ENCODE data around the gene ASCC1. TPM values are rescaled to one million over a fixed set of nuclear protein-coding genes. Genes with fewer than 3 reads are reported as not detected.

Gene ASCC1
- total and polyA plus RNA-seq, 7 donors = 15.3 to 37.0 (median 19.3) TPM

DNA sequence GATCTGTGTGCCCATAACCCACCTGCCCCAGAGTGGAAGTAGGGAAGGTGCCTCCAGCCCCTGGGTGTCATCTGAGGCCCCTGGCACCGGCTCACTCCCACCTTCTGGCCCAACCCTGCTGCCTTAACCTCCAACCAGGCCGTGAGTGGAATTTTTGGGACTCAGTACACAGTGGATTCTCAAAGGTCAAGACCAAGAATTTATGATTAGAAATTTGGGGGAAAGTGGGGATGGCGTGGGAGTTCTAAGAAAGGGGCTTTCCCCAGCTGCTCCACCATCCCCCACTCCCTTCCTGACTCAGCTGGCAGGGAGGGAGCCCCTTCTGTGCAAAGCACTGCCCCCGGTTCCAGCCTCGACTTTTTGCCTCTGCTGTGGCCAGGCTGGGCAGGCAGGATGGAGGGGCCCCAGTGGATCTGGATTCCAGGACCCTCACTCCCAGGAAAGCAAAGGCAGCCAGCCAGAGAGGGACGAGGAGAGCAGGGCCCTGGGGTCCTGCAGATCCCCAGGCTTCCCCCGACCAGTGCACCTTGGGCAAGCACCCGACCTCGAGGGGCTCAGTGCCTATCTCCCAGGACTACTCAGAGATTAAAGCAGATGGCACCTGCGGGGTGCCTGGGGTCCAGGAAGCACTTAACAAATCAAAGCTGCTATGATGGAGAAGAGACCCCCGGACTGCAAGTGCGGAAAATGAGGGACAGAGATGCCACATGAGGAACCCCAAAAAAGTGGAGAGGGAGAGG, 140.5 kb downstream of the ASCC1 start:
- Histone ChIP-seq H3K4me1 (no peaks in the 10 kb centered on the region), H3K27me3 (ENCODE audit: insufficient read depth in 3 of 3, low read length in 2 of 3) (no peaks in the 10 kb centered on the region), H3K36me3 (ENCODE audit: insufficient read depth in 1 of 2, low read depth in 1 of 2) (no peaks in the 10 kb centered on the region), H3K4me3 (no peak overlapping the region), H3K9me3 (no peaks in the 10 kb centered on the region), H3K27ac (no peak overlapping the region)
- no peak for TF ChIP-seq CTCF (IDR thresholded peaks at IDR 0.05)
- peak in 1 of 2 donors; percentile 33 for DNase-seq
- WGBS, 3 donors = 77 to 84% (median 84%) methylated on average over 10 to 12 of the region's 12 CpGs
- ATAC-seq = no peak
- intact Hi-C loops (cut with DNase I) = no loop called here

GRCh38 chr10:72074574-72075375, 141.3 kb downstream of the ASCC1 start:
- WGBS, 3 donors = 69 to 74% (median 69%) methylated on average over 18 of the region's 18 CpGs
- H3K27ac ChIP-seq = no peak overlapping the region
- H3K9me3 ChIP-seq = no peaks in the 10 kb centered on the region
- H3K27me3 ChIP-seq (ENCODE audit: insufficient read depth in 3 of 3, low read length in 2 of 3) = no peaks in the 10 kb centered on the region
- no peak for TF ChIP-seq CTCF (IDR thresholded peaks at IDR 0.05)
- H3K4me1 ChIP-seq = no peaks in the 10 kb centered on the region
- ATAC-seq (peak in 1 of 4 donors; percentile 32), DNase-seq (peak in 1 of 2 donors; percentile 25)
- intact Hi-C loops (cut with DNase I) = loop anchor here in 1 of 2 donors (5.0 kb wide), 1 partner anchor 1757 kb away; no protein-coding TSS in a partner anchor
- H3K4me3 ChIP-seq = no peak overlapping the region
- H3K36me3 ChIP-seq (ENCODE audit: insufficient read depth in 1 of 2, low read depth in 1 of 2) = no peaks in the 10 kb centered on the region

GRCh38 chr10:72073708-72074573, 142.1 kb downstream of the ASCC1 start:
- ATAC-seq (no peak), DNase-seq (peak in 1 of 2 donors; percentile 42)
- Histone ChIP-seq H3K36me3 (ENCODE audit: insufficient read depth in 1 of 2, low read depth in 1 of 2) (no peaks in the 10 kb centered on the region), H3K4me1 (no peaks in the 10 kb centered on the region), H3K27me3 (ENCODE audit: insufficient read depth in 3 of 3, low read length in 2 of 3) (no peaks in the 10 kb centered on the region), H3K9me3 (no peaks in the 10 kb centered on the region), H3K27ac (no peak overlapping the region), H3K4me3 (no peak overlapping the region)
- WGBS, 3 donors = 67 to 79% (median 68%) methylated on average over 13 to 14 of the region's 14 CpGs
- intact Hi-C loops (cut with DNase I) = loop anchor here in 1 of 2 donors (5.0 kb wide), 1 partner anchor 1757 kb away; no protein-coding TSS in a partner anchor
- no peak for TF ChIP-seq CTCF (IDR thresholded peaks at IDR 0.05)

- Histone ChIP-seq H3K27ac (no peak overlapping the region), H3K36me3 (ENCODE audit: insufficient read depth in 1 of 2, low read depth in 1 of 2) (no peaks in the 10 kb centered on the region), H3K9me3 (no peaks in the 10 kb centered on the region), H3K4me3 (no peak overlapping the region), H3K4me1 (peaks cover under 1% of the 10 kb centered on the region), H3K27me3 (ENCODE audit: insufficient read depth in 3 of 3, low read length in 2 of 3) (no peaks in the 10 kb centered on the region)
- TF ChIP-seq CTCF (IDR thresholded peaks at IDR 0.05) = no peak
- intact Hi-C loops (cut with DNase I) = loop anchor here in 1 of 2 donors (5.0 kb wide), 1 partner anchor 1755 kb away; no protein-coding TSS in a partner anchor
- ATAC-seq = no peak
- DNase-seq = peak in 1 of 2 donors; percentile 3
- 92 to 98% (median 94%) methylated on average over 5 of the region's 5 CpGs for WGBS, 3 donors
These were observed 143.4 kb downstream of the ASCC1 start for GRCh38 chr10:72072639-72073038.

Data from psoas muscle (tissue), 8 donors.